GM23338 (cell line): ENCODE measurements around the gene NCAPD2. TPM values are rescaled to one million over a fixed set of nuclear protein-coding genes. Genes with fewer than 3 reads are reported as not detected.

Experiments
- polyA plus RNA-seq: library from polyadenylated mRNA; unstranded; fragments of >200 nt; fragmentation: Nextera tagmentation; extraction: Ambion mirVana; gene quantifications from 2 replicates; pipeline ENCODE4 v1.2.1, GENCODE V29; 2016
- small RNA-seq: library from RNA; depleted of rRNA; stranded (forward); fragments of <200 nt; gene quantifications from one replicate; pipeline ENCODE3, GENCODE V24; 2014; ENCODE audit warnings: low replicate concordance
- total RNA-seq: library from RNA; depleted of rRNA; stranded (reverse); fragments of >200 nt; shearing (Covaris generic); gene quantifications from 2 replicates; pipeline ENCODE4 v1.2.3, GENCODE V29; 2014; rRNA removed

Gene NCAPD2
- total and polyA plus RNA-seq, 2 experiments from 2014 or later, result 34.2 to 217 TPM

Small RNA genes lying within 50 kb of the gene (small RNA-seq; reads per million reads assigned to genes)
- 35.0 reads per million, percentile 99 among the genes with 10 or more reads in this experiment for gene SCARNA11

Other genes starting within 250 kb of the NCAPD2 start
- gene PLEKHG6, start 183.4 kb upstream of the NCAPD2 start, total RNA-seq, result 21.3 and 174 TPM in 2 replicates
- 15.7 and 18.0 TPM in 2 replicates for gene PLEKHG6, start 183.4 kb upstream of the NCAPD2 start, polyA plus RNA-seq
- 36.7 and 43.4 TPM in 2 replicates for gene TNFRSF1A, start 152.0 kb upstream of the NCAPD2 start, total RNA-seq
- 24.3 and 28.5 TPM in 2 replicates for gene TNFRSF1A, start 152.0 kb upstream of the NCAPD2 start, polyA plus RNA-seq
- gene SCNN1A, start 118.5 kb upstream of the NCAPD2 start, total RNA-seq, result 125 and 134 TPM in 2 replicates
- gene SCNN1A, start 118.5 kb upstream of the NCAPD2 start, polyA plus RNA-seq, result 34.0 and 37.1 TPM in 2 replicates
- gene LTBR, start 109.9 kb upstream of the NCAPD2 start, total RNA-seq, result 6.8 and 7.1 TPM in 2 replicates
- gene LTBR, start 109.9 kb upstream of the NCAPD2 start, polyA plus RNA-seq, result 6.1 and 10.5 TPM in 2 replicates
- gene CD27, start 49.1 kb upstream of the NCAPD2 start, total RNA-seq, result not detected in 2 replicates
- 0.49 and 0.53 TPM in 2 replicates for gene CD27, start 49.1 kb upstream of the NCAPD2 start, polyA plus RNA-seq
- gene TAPBPL, start 42.1 kb upstream of the NCAPD2 start, total RNA-seq, result 0.59 and 0.66 TPM in 2 replicates
- 0.52 and 0.65 TPM in 2 replicates for gene TAPBPL, start 42.1 kb upstream of the NCAPD2 start, polyA plus RNA-seq
- 13.9 and 18.3 TPM in 2 replicates for gene VAMP1, start 23.4 kb upstream of the NCAPD2 start, total RNA-seq
- 11.2 and 16.1 TPM in 2 replicates for gene VAMP1, start 23.4 kb upstream of the NCAPD2 start, polyA plus RNA-seq
- gene MRPL51, start 840 bp upstream of the NCAPD2 start, total RNA-seq, result 75.1 and 93.9 TPM in 2 replicates
- gene MRPL51, start 840 bp upstream of the NCAPD2 start, polyA plus RNA-seq, result 432 and 463 TPM in 2 replicates
- gene GAPDH, start 40.4 kb downstream of the NCAPD2 start, total RNA-seq, result 5,269 and 5,853 TPM in 2 replicates
- 6,140 and 6,219 TPM in 2 replicates for gene GAPDH, start 40.4 kb downstream of the NCAPD2 start, polyA plus RNA-seq
- gene IFFO1, start 61.9 kb downstream of the NCAPD2 start, total RNA-seq, result 8.8 and 12.9 TPM in 2 replicates
- gene IFFO1, start 61.9 kb downstream of the NCAPD2 start, polyA plus RNA-seq, result 8.9 and 11.2 TPM in 2 replicates
- gene NOP2, start 74.2 kb downstream of the NCAPD2 start, total RNA-seq, result 67.2 and 67.9 TPM in 2 replicates
- 63.3 and 63.4 TPM in 2 replicates for gene NOP2, start 74.2 kb downstream of the NCAPD2 start, polyA plus RNA-seq
- 301 and 351 TPM in 2 replicates for gene CHD4, start 113.3 kb downstream of the NCAPD2 start, total RNA-seq
- gene CHD4, start 113.3 kb downstream of the NCAPD2 start, polyA plus RNA-seq, result 317 and 370 TPM in 2 replicates
- gene LPAR5, start 141.9 kb downstream of the NCAPD2 start, total RNA-seq, result 0.38 and 0.89 TPM in 2 replicates
- 0.32 and 0.38 TPM in 2 replicates for gene LPAR5, start 141.9 kb downstream of the NCAPD2 start, polyA plus RNA-seq
- gene ACRBP, start 153.3 kb downstream of the NCAPD2 start, total RNA-seq, result 2.2 TPM in 1 of 2 replicates, not detected in the other
- 0.70 TPM in 1 of 2 replicates, not detected in the other for gene ACRBP, start 153.3 kb downstream of the NCAPD2 start, polyA plus RNA-seq
- gene ING4, start 169.0 kb downstream of the NCAPD2 start, total RNA-seq, result 22.0 and 27.7 TPM in 2 replicates
- 25.5 and 29.6 TPM in 2 replicates for gene ING4, start 169.0 kb downstream of the NCAPD2 start, polyA plus RNA-seq
- gene ZNF384, start 195.3 kb downstream of the NCAPD2 start, total RNA-seq, result 30.2 and 35.9 TPM in 2 replicates
- 14.7 and 20.5 TPM in 2 replicates for gene ZNF384, start 195.3 kb downstream of the NCAPD2 start, polyA plus RNA-seq
- 2.0 and 2.2 TPM in 2 replicates for gene PIANP, start 206.7 kb downstream of the NCAPD2 start, total RNA-seq
- 6.4 and 7.7 TPM in 2 replicates for gene PIANP, start 206.7 kb downstream of the NCAPD2 start, polyA plus RNA-seq
- 51.9 and 53.9 TPM in 2 replicates for gene COPS7A, start 229.9 kb downstream of the NCAPD2 start, total RNA-seq
- 36.9 and 37.7 TPM in 2 replicates for gene COPS7A, start 229.9 kb downstream of the NCAPD2 start, polyA plus RNA-seq